AG08396 (cell line): ENCODE measurements around the gene TNFRSF4.
"Not testable (repeated sequence)": the region's sequence is repeated elsewhere in the genome, so short reads cannot be mapped to it uniquely, and the experiment has no call there.

Experiments
- DNase-seq: peaks from one replicate; pipeline ENCODE4 v3.0.0; 2012; ENCODE audit warnings: low spot score, mixed read lengths

The TNFRSF4 gene

DNA sequence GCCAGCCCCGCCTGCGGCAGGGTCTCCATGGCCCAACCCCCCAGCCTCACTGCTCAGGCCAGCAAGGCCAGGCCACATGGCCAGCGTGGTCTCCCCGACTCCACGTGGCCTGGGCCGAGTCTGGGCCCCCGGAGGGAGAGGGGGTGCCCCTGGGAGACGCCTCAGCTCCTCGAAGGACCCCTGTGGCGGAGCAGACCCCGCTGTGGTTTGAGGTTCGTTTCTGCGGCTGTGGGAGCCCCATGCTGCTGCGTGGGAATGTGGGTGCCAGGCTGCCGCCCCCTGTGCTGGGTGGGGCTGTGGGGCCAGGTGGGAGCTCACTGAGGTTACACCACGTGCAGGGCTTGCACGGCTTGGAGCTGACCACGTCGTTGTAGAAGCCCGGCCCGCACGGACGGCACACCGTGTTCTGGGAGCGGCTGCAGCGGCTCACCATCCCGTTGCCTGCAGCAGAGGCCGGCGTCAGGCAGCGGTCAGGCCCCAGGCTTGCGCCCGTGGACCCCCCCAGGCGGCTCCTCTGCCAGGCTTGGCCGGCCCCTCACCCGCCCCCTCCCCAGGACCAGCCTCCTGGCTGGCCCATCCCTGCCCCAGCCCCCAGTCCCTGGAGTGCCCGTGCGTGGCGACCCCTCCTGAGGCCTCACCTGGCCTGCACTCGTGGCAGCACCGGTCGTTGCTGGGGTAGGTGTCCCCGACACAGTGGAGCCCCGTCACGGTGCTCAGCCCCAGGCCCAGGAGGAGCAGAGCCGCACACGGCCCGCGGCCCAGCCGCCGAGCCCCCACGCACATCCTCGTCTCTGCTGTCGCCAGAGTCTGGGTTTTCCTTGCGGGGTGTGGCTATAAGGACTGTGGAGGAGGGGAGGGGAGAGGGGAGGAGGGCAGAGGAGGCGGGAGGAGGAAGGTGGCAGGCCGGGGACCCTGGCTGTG, at the start of gene TNFRSF4:
Gene TNFRSF4, minus strand, starts transcription at position 809 of the 921 bp plus-strand sequence. Its CDS starts 26 bp downstream, at position 783.
- no peak for DNase-seq

DNA sequence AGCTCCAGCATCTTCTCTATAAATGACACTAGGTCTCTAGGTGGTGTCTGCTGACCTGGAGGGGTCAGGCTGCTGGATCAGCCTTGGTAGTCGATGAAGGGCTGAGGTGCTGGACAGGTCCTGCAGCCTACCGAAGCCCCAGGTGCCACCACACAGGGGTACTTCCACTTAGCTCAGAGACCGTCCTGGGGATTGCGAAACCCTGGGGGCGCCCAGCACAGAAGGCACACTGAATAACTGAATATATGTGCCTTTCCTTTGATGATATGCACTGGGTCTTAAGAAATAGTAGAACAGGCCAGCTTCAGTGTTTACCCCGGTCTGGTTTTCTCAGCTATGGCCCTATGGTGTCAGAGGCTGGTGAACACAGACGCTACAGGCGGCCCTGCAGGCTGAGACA, 48.8 kb upstream of the TNFRSF4 start:
- no peak for DNase-seq

DNA sequence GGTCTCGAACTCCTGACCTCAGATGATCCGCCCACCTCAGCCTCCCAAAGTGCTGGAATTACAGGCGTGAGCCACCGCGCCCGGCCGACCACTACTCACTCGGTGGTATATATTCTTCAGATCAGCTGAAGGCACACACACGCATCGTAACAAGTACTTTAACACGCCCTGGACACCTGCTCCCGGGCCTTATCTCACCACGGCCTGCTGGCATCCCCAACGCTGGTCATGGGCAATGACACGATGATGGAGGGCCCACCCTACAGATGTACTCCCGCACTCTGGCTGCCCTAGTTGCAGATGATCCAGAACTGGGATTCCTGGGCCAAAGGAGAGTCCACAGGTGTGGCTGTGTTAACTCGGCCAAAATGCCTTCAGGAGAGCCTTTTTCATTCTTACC, 48.1 kb upstream of the TNFRSF4 start:
- no peak for DNase-seq

DNA sequence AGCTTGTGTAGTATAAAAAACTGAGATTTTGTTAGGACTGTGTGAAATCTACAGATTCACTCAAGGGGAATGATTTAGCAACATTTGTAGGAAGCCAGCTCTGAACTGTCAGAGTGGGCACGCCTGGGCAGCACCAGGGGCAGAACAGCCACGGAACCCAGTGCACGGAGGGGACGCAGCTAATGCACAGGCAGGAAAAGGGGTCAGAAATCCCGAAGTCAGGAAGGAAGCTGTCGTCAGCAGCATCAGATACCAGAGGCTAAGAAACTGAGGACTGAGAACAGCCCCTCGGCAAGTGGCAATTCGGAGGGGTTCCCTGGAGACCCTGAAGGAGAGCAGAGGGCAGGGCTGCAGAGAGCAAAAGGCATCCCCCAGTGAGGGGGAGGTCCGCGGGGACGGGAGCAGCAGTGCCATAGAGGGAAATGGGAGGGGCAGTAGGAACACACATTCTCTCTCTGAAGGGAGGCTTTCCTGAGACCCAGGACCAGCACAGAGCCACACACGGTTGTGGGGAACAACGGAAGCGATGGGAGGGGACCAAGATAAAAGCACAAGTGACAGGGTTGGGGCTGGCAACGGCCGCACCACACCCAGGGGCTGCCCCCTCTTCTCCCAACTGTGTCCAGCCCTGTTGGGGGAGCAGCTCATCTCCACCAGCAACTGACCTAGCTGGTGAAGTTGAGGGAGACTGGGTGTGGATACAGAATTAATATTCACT, 47.0 kb upstream of the TNFRSF4 start:
- no peak for DNase-seq

DNA sequence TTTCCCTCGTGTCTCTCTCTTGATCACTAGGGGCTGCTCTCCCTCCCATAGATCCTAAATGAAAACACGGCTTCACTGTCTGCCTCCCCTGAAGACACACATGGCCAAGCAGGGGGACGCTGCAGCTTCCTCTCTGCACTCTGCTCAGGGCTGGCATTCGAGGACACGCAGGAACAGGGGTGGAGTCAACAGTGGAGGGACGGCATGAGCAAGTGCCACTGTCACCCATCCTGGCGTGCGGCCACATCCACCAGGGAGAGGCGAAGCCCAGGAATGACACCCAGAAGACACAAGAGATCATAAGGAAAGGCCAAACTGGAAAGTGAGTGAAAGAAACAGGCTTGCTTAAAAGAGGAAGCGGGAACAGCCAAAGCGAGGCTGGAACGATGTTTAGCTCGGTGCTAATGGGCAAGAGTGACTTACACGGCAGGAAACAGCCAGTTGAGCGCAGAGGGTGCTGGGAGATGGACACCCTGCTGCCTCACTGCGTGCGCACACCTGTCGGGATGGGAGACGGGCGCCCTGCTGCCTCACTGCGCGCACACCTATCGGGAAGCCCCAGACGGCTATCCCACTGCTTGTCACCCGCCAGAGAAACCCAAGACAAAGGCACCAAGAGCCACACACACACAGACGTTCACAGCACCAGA, 46.1 kb upstream of the TNFRSF4 start:
- DNase-seq, result no peak

DNA sequence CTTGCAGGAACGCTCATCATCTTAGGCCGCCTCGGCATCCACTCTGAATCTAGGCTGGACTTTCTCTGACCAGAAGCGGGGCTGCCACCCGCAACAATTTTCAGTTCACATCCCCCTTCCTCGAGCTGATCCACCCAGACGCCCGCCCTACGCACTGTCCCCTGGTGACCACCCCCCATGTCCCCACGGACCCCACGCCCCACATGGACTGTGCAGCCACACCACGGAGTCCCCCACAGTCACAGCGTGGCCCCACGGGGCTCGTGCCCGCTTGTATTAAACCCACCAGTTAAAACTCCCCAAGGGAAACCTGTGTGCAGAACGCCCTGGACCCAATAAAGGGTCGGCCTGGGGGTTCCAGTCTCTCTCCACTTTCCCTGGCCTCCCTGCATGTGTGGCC, 45.6 kb upstream of the TNFRSF4 start:
- no peak for DNase-seq

DNA sequence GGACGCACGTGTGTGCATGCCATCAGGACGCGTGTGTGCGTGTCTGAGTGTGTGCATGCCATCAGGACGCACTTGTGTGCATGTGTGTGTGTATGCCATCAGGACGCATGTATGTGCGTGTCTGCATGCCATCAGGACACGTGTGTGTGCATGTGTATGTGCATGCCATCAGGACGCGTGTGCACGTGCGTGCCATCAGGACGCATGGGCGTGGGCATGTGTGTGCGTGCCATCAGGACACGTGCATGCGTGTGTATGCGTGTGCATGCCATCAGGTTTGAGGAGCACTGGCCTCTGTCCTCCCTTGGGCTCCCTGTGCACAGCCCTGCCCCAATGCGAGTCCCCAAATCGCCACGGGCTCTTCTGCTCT, 45.2 kb upstream of the TNFRSF4 start:
- DNase-seq, result no peak

DNA sequence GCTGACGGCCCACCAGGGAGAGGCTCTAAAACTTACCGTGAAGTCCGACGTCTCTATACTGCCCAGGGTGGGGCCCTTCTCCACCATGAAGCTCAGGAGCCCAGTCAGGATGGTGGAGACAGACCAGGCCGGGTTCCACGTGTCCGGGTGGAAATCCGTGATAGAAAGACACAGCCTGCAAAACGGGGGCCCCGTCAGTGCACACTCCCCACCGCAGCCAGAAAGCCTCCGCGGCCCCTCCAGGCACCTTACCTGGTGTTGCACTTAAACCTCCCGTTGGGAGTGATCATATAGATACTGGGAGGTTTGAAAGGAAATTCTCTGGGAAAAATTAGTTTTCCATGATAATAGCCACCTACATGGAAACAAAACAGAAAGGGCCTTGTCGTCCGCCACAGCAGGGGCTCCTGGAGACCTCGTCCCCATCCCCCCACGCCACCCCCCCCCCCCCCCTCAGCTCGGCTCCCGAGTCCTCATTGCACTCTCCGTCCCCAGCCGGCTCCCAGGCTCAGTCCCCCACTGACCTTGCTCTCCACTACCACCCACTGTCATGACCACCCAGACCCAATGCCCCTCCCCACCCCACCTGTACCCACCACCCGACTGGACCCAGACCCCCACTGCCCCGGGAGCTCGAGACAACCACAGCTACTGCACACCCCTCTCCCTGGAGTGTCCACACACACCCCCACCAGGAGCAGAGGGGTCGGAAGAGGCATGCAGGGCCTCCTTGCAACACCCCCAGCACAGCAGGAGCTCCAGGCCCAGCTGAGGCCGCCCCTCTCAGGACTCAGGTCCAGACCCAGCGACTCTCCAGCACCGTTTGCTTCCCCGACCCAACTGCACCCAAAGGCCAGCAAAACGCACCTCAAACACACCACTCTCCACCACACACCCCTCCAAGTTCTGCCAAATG, 43.3 kb upstream of the TNFRSF4 start:
- no peak for DNase-seq

DNA sequence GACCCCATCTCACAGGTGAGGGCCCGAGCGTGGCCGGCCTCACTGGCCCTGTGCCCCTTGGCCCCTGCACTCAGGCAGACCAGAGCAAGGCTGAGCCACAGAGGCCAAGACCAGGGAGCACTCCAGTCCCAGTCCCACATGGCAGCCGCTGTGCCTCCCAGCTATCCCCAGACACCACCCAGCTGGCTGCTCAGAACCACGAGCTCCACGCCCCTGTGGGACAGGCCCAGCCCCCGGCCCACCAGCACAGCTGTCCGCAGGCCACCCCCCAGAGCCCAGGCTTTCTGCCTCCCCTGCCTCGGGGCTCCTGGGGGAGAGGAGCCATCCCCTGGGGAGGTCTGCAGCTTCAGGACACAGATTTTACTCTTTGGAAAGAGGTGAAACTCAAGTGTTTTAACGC, 41.7 kb upstream of the TNFRSF4 start:
- no peak for DNase-seq

DNA sequence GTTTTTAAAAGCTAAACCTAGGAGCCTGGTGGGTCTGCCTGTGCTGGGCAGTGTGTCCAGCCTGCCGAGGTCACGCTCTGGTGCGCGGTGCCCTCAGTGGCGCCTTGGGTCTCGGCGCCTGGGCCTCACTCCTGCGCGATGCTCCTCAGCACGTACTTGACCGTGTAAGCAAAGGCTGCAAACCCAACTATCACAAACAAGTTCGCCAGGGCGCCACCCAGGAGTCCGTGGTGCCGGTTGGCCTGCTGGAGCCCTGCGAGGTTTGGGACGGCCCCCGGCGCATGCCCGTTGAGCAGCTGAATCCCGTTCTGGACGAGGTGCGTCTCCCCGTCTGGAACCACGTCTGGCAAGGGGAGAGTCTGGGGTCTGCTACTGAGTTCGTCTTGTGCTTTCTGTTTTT, 41.1 kb upstream of the TNFRSF4 start:
- no peak for DNase-seq

DNA sequence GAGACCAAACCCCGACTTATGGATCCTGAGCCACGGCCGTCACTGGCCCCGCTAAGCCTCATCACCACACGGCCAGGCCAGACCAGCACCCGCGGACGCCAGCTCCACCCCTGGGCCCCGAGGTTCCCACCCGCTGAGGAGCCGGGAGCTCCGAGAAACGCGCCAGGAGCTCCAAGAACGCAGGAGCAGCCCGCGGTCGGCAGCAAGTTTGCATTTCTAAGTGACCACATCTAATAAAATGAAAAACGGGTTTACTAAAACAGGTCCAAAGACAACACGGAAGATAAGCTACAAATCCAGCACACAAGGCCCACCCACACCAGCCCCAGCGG, 40.7 kb upstream of the TNFRSF4 start:
- DNase-seq, result no peak

DNA sequence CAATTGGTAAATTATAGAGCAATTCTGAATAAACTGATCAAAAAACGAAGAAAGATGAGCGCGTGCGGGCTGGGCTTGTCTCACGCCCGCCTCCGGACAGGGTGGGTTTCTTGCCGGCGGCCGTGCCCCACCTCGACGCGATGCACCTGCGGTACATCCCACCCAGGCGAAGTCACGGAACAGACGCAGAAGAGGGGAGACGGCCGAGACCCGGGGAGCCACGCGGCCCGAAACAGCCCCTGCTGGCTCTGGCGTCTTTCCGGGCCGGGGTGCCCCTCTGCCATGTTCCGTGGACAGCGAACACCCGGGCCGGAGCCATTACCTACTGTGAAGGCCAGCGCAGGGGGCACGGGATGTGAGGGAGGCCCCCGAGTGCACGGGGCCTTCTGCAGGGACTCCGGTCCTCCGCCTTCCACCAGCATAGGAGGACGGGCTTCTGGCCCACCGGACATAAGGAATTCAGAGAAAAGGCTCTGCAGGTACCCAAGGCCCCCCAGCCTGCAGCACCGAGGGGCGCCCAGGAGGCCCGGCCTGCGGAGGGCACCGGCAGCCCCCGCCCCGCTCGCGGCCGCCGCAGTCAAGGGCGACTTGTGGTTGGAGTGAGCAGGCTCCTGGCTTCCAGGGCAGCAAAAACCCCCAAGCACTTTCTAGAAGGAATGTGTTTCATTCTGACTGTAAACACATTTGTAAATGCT, 40.2 kb upstream of the TNFRSF4 start:
- DNase-seq, result no peak

DNA sequence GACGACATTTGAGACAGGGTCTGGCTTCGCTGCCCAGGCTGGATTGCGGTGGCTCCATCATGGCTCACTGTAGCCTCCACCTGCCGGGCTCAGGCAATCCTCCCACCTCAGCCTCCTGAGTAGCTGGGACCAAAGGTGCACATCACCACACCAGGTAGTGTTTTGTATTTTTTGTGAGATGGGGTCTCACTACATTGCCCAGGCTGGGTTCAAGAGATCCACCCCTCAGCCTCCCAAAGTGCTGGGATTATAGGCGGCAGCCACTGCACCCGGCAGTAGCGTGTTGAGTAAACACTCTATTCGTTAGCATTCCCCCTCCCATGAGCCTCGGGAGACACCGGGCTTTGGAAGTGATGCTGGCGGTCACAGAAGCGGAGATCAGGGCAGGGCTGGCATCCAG, 39.4 kb upstream of the TNFRSF4 start:
- DNase-seq, result no peak

DNA sequence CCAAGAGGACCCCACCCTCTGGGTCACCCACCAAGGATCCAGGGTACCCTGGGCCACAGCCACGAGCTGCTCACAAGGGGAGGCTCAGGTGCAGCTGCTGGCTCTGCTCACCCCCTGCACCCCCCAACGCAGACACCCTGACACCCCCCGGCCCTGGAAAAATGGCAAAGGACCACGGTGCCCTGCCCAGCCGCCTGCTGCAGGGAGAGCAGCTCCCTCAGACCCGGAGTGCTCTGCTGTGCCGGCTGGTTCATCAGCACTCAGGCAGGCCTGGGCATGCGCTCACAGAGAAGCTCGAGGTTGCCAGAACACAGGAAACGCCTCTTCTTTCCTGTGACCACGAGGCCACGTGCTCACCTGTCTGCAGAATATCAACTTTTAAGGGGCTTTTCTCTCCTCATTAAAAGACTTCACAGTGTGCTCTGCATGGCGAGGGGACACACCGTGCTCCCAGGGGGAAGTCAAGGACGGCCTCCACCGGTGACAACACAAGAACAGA, 36.9 kb upstream of the TNFRSF4 start:
- no peak for DNase-seq

DNA sequence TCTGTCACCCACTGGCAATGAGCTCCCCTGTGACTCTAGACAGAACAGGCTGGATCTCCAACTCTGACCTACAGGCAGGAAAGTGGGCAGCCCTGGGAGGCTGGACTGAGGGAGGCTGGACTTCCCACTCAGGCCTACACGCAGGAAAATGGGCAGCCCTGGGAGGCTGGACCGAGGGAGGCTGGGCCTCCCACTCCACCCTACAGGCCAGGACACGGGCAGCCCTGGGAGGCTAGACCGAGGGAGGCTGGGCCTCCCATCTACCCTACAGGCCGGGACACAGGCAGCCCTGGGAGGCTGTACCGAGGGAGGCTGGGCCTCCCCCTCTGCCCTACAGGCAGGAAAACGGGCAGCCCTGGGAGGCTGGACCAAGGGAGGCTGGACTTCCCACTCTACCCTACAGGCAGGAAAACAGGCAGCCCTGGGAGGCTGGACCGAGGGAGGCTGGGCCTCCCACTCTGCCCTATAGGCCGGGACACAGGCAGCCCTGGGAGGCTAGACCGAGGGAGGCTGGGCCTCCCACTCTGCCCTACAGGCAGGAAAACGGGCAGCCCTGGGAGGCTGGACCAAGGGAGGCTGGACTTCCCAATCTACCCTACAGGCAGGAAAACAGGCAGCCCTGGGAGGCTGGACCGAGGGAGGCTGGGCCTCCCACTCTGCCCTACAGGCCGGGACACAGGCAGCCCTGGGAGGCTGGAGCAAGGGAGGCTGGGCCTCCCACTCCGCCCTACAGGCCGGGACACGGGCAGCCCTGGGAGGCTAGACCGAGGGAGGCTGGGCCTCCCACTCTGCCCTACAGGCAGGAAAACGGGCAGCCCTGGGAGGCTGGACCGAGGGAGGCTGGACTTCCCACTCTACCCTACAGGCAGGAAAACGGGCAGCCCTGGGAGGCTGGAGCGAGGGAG, 34.3 kb upstream of the TNFRSF4 start:
- not testable (repeated sequence) for DNase-seq

DNA sequence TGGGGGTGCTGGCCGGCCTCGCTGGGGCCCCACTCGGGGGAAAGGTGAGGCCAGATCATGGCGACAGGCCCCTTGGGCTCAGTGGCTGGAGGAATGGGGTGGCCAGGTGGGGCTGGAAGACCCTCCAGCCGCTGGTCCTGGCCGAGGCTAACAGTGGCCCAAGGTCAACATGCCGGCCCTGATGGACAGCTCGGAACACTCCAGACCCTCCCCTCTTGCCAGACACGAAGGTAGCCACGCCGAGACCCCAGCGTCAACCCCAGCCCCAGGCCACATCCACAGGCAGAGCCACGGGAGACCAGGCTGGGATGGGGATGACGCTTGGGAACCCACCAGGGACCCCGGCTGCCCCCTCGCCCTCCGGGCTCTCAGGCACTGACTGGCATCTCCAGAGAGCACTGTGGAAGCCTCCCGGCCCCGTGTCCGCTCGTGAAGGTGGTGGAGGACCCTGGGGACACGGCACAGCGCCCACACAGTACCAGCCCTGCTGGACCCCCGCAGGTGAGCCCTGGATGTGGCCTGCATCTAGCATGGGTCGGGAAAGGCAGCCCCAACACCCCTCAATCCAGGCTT, 33.5 kb upstream of the TNFRSF4 start:
- DNase-seq, result no peak

DNA sequence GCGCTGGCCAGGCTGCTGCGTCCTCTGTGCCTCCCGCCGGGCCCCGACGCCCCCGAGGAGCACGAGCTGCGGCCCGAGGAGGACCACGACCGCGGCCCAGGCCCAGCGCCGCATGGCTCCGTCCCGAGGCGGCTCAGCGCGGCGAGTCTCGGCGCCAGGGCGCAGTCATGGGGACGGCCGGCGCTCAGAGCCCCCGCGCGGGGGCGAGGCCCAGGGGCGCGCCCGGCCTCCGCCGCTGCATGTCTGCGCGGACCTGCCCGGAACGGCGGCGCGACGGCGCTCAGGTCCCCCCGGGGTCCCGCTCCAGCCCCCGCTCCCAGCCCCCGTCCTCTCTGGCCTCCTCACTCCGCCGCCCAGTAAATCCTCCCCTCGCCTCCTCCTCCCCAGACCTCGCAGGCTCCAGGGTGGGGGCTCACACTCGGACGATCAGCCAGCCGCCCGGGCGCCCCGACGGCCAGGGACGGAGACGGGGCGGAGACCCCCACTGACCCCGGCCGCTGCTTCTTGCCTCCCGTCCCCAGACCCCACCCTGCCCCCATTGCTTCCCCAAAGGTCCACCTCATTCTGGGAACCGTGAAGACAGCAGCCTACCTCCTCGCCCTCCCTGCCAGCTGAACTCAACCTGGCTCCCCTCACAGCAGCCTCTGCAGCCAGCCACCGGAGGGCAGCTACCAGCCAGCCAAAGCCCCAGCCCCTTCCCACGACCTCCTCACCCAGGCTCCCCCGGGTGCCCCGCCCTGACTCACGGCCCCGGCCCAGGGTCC, 32.8 kb upstream of the TNFRSF4 start, which contains the start of gene C1QTNF12:
Gene C1QTNF12, minus strand, starts transcription at position 146 of the 764 bp plus-strand sequence. Its CDS starts 32 bp downstream, at position 114.
- peak; percentile 45 for DNase-seq

DNA sequence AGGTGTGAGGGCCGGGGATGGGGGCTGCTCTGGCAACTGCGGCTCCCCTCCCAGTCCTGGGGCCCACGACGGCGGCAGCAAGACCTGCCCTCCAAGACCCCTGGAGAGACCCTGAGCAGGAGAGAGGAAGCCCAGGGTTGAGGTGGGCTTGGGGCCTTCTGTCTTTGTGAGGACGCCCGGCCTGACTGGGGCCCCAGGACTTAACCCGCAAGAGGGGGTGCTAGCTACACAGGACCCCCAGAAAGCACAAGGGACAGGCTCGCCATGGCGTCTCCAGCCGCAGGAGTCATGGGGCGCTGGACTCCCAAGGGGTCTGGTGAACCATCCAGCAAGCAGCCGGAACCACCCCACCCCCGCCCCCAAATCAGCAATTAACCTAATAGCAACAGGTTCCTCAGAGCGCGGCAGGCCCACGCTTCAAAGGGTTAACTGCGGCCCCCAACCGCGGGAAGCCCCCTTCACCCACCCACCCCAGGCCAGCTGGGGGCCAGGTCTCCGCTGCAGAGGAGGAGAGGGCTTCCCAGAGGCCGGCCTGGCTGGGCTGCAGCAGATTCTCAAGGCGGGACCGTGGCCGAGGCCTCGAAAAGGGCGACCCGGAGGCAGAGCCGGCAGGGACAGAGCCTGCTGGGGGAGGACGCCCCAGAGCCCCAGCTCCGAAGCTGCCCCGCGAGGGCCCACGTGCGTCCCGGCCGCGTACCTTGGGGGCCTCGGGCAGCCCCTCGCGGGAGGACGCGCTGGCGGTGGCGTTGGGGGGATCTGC, 32.0 kb upstream of the TNFRSF4 start:
- no peak for DNase-seq
